ENCODE results near the gene SLC13A3. TPM values are rescaled to one million over a fixed set of nuclear protein-coding genes. Genes with fewer than 3 reads are reported as not detected.

The SLC13A3 gene
- total RNA-seq, 3 donors from 2014 or later, result 0.08 to 0.19 (median 0.13) TPM

Other genes with a start within 250 kb of the SLC13A3 start
- 10 to 100 TPM; 31.6 to 46.4 (median 42.6) TPM for gene ELMO2, start 244.8 kb downstream of the SLC13A3 start, total RNA-seq
- under 1 TPM; 0.42 to 0.63 (median 0.49) TPM for gene ZNF334, start 137.9 kb downstream of the SLC13A3 start, total RNA-seq
- gene OCSTAMP, start 100.8 kb downstream of the SLC13A3 start, total RNA-seq, result under 1 TPM in 1 of 3 donors, not detected in 2; 0.16 TPM
- gene TP53RK, start 38.0 kb upstream of the SLC13A3 start, total RNA-seq, result 10 to 100 TPM; 12.9 to 14.1 (median 14.1) TPM
- not detected for gene SLC2A10, start 58.2 kb upstream of the SLC13A3 start, total RNA-seq
- not detected for gene EYA2, start 243.4 kb upstream of the SLC13A3 start, total RNA-seq